Measurements from ENCODE around the gene XNDC1N.

XNDC1N gene

DNA sequence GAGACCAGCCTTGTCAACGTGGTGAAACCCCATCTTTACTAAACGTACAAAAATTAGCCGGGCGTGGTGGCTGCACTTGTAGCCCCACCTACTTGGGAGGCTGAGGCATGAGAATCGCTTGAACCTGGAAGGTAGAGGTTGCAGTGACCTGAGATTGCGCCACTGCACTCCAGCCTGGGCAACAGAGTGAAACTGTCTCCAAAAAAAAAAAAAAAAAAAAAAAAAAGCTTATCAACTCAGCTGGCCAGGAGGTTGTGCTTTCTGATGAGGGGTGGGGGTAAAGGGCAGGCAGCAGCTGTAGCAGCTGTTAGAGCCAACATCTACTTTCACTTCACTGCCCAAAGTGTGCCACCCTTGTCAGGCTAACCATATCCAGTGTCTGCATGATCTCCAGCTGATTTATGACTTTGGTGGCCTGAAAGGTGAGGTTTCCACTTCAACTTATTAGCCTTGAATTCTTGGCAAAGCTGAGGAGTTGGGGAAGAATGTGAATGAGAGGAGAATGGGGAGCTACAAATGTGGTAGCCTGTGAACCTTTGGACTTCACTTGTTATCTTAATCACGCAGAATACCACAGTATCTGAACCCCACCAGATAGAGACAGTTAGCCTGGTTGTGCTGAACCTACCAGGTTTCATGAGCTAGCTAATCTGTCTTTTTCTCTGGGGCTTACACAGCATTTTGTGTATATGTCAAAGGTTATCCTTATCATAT lies 20.1 kb upstream of the XNDC1N start:
- DNase-seq (ENCODE audit: low read depth in 1 of 2, low spot score in 1 of 2): no peak
- no peak for TF ChIP-seq JUND (IDR thresholded peaks at IDR 0.05; ENCODE audit: low read depth)
- in situ Hi-C loops (cut with HindIII; ENCODE audit: low pct_unique_long_range_greater_than_20kb, low sequenced_read_pairs): no loop called here

DNA sequence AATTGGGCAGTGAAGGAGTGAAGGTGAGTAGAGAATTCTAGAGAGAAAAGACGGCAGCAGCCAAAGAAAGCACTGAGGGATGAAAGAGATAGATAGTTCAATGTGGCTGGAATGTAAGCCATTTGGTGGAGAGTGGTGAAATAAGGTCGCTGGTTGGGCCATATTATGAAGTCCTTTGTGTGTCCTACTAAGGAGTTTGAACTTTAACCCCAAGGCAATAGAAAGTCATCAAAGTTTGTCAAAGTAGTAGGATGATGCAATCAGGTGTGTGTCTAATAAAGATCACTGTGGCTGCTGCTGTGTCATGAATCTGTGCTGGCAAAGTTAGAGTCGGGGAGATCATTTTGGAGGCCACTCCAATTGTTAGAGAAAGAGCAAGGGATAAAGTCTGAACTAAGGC lies 19.1 kb upstream of the XNDC1N start:
- in situ Hi-C loops (cut with HindIII; ENCODE audit: low pct_unique_long_range_greater_than_20kb, low sequenced_read_pairs): no loop called here
- DNase-seq (ENCODE audit: low read depth in 1 of 2, low spot score in 1 of 2): no peak
- TF ChIP-seq JUND (IDR thresholded peaks at IDR 0.05; ENCODE audit: low read depth): no peak

DNA sequence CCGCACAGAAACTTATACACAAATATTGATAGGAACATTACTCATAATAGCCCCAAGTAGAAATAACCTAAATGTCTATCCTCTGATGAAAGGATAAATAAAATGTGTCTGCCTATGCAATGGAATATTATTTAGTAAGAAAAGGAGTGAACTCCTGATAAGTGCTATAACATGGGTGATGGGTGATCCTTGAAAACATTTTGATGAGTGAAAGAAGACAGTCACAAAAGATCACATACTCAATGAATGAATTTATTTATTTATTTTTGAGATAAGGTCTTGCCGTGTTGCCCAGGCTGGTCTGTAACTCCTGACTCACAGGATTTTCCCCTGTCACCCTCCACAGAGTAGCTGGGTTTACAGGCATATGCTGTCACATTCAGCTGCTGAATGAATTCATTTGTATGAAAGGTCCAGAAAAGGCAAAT lies 17.8 kb upstream of the XNDC1N start:
- TF ChIP-seq JUND (IDR thresholded peaks at IDR 0.05; ENCODE audit: low read depth): no peak
- in situ Hi-C loops (cut with HindIII; ENCODE audit: low pct_unique_long_range_greater_than_20kb, low sequenced_read_pairs): no loop called here
- no peak for DNase-seq (ENCODE audit: low read depth in 1 of 2, low spot score in 1 of 2)

DNA sequence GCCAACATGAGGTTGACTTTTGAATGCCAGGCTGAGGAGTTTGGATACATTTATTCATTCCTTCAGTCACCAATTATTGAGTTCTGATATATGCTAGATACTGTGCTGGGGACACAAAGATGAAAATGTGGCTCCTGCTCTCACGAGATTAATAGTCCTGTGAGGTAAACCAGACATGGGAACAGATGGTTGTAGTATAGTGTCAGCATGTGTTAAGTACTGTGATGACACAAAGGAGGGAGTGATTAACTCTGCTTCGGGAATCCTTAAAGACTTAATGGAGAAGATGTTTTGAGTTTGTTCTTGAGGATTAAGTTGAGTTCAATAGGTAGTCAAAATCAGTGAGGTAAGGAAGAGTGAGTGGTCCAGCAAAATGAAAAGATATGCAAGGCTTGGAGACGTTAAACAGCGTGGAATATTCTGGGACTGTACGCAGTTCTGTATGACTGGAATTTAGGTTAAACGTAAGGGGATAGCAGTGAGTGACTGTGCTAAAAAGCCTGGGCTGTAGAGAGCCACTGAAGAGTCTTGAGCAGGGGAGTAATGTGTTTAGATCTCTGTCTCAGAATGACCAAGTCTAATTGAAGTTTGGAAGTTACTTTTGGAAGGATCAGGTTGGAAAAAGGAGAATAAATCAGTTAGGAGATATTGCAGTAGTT lies 12.3 kb upstream of the XNDC1N start:
- no peak for DNase-seq (ENCODE audit: low read depth in 1 of 2, low spot score in 1 of 2)
- in situ Hi-C loops (cut with HindIII; ENCODE audit: low pct_unique_long_range_greater_than_20kb, low sequenced_read_pairs): no loop called here
- TF ChIP-seq JUND (IDR thresholded peaks at IDR 0.05; ENCODE audit: low read depth): no peak

DNA sequence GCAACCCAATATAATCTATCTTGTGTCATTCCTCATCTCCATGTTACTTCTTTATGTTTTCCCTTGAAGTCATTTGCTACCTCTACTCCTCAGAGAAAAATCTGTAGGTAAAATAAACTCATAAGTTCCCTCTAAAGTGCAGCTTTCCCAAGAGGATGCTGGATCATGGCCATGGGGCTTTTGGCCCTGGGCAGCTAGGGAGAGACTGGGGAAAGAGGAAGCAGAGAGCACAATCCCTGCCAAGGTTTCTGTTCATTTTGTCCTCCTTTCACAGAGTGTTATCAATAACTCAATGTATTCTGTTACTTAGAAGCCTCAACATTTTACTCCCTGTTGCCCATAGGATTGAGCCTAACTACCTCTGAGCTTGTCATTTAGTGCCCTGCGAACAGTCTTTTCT lies 9.4 kb upstream of the XNDC1N start:
- no peak for DNase-seq (ENCODE audit: low read depth in 1 of 2, low spot score in 1 of 2)

DNA sequence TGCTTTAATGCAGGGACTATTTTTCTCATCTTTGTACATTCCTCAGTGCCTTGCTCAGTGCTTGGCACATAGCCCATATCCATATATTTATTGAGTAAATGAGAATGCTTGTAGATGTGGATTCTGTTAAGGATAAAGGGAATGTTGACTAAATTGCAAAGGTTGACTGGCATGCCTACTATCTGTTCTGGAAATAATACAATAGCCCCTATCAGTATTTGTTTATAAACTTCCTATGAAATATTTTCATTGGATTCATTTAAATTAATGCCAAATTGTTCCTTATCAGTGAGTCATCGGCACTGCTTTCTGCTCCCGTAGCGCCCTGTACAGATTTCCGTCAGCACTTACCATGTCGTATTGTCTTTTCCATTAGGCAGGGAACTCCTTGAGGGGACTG lies 8.4 kb upstream of the XNDC1N start:
- DNase-seq (ENCODE audit: low read depth in 1 of 2, low spot score in 1 of 2): peak in 1 of 2 experiments; percentile 15
- in situ Hi-C loops (cut with HindIII; ENCODE audit: low pct_unique_long_range_greater_than_20kb, low sequenced_read_pairs): no loop called here
- no peak for TF ChIP-seq JUND (IDR thresholded peaks at IDR 0.05; ENCODE audit: low read depth)

More for the DNA sequence above, 9.4 kb upstream of the XNDC1N start:
- in situ Hi-C loops (cut with HindIII; ENCODE audit: low pct_unique_long_range_greater_than_20kb, low sequenced_read_pairs): no loop called here
- no peak for TF ChIP-seq JUND (IDR thresholded peaks at IDR 0.05; ENCODE audit: low read depth)

DNA sequence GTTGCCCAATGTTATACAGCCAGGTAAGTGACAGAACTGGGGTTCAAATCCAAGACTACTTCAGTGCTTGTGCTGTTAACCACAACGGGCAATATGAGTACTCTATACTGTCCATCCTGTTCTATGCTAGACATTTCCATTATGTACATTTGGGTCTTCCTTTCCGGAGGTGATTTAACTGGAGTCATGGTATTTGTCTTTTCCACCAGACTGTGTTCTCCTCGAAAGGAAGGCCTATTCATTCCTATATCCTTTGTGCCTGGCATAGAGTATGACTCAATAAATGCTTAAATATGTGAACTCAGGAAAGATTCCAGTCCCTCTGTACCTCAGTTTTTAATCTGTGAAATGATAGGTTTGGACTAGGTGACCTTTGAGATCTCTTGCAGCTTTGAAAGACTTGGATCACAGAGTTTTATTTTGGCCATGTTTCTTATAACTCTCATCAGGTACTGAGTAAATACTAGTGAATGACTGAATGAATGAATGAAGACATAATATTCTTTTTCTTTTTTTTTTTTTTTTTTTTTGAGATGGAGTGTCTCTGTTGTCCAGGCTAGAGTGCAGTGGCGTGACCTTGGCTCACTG lies 7.0 kb upstream of the XNDC1N start:
- no peak for DNase-seq (ENCODE audit: low read depth in 1 of 2, low spot score in 1 of 2)
- no peak for TF ChIP-seq JUND (IDR thresholded peaks at IDR 0.05; ENCODE audit: low read depth)
- in situ Hi-C loops (cut with HindIII; ENCODE audit: low pct_unique_long_range_greater_than_20kb, low sequenced_read_pairs): no loop called here

DNA sequence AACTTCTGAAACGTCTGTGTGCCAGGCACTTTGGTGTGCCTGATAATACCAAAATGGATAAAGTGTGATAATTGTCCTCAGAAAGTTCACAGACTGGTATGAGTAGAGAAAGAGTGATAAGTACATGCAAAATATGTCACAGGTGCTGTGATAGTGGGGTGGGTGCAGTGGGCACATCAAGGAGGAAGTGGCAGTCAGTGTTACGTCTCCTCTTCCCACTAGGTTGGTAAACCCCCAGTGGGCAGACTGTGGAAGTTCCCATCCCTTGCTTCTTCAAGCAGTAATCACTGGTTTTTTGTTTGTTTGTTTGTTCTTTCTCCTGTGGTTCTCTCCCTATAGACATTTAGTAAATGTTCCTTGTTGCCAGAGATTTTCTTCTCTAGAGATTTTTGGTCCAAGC lies 5.8 kb upstream of the XNDC1N start:
- DNase-seq (ENCODE audit: low read depth in 1 of 2, low spot score in 1 of 2): no peak
- in situ Hi-C loops (cut with HindIII; ENCODE audit: low pct_unique_long_range_greater_than_20kb, low sequenced_read_pairs): no loop called here
- no peak for TF ChIP-seq JUND (IDR thresholded peaks at IDR 0.05; ENCODE audit: low read depth)

DNA sequence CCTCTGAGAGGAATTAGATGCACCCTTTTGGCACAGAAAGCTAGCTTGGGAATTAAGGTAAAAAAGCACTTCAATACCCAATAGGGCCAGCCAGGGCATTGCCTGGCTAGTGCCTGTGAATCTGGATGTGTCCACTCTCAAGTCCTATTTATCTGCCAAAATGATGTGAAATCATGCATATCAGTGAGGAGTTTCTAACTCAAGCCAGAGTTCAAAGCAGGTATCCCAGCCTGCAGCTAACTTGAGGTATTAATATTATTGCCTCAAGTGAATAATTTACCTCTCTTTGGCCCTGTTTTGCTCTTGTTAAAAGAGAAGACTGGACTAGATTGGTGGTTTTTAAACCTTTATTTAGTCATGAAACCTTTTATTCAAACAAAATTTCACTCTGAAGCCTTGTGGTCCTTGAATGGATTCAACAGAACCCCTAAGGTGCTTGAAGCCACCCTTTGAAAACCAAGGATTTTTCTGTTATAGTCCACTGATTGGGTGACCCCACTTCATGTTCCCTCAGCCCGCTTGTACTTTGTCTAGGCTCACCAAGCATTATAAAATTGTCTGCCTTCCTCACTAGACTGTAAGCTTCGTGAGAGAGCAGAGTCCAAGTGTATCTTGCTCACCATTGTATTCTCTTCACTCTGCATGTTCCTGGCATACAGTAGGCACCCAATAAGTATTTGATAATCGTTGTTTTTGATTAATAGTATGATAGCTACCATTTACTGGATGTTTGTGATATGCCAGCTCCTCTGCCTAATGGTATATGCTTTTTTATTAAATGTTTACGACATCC lies 4.9 kb upstream of the XNDC1N start:
- in situ Hi-C loops (cut with HindIII; ENCODE audit: low pct_unique_long_range_greater_than_20kb, low sequenced_read_pairs): no loop called here
- TF ChIP-seq JUND (IDR thresholded peaks at IDR 0.05; ENCODE audit: low read depth): no peak
- no peak for DNase-seq (ENCODE audit: low read depth in 1 of 2, low spot score in 1 of 2)

DNA sequence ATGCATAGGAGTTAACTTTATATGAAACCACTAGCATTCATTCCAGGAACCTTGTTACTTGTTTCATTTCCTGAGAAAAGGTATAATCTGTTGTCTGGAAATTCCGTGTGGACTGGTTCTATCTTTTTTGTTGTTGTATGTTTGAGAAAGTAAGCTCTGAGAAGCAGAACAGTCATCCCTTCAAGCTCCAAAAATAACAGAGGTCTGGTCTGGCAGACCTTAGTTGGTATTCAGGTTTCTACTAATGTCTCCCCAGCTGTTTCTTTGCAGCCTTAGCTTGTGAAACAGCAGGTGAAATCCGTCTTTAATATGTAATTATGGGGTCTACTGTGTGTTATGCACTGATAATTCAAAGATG lies 2.8 kb upstream of the XNDC1N start:
- DNase-seq (ENCODE audit: low read depth in 1 of 2, low spot score in 1 of 2): no peak
- in situ Hi-C loops (cut with HindIII; ENCODE audit: low pct_unique_long_range_greater_than_20kb, low sequenced_read_pairs): no loop called here
- TF ChIP-seq JUND (IDR thresholded peaks at IDR 0.05; ENCODE audit: low read depth): no peak

DNA sequence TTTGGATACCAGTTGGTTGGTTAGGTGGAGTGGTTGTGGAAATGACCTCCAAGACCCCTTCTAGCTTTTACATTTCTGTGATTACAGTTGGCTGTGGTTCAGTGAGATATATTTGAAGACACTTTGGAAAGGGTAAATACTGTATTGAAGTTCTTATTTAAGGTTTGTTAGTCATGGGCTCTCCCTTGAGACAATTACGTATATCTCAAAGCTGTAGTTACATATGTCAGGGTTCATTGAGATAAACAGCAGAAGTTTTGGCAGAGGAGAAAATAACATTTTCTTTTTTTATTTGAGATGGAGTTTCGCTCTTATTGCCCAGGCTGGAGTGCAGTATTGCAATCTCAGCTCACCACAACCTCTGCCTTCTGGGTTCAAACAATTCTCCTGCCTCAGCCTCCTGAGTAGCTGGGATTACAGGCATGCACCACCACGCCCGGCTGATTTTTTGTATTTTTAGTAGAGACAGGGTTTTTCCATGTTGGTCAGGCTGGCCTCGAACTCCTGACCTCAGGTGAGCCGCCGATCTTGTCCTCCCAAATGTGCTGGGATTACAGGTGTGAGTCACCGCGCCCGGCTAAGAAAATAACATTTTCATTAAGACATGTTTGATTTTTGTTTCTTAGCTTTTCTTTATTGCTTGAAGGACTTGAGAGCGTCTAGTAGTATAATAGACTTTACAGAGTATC lies 2.3 kb upstream of the XNDC1N start:
- no peak for DNase-seq (ENCODE audit: low read depth in 1 of 2, low spot score in 1 of 2)
- TF ChIP-seq JUND (IDR thresholded peaks at IDR 0.05; ENCODE audit: low read depth): no peak
- in situ Hi-C loops (cut with HindIII; ENCODE audit: low pct_unique_long_range_greater_than_20kb, low sequenced_read_pairs): no loop called here

DNA sequence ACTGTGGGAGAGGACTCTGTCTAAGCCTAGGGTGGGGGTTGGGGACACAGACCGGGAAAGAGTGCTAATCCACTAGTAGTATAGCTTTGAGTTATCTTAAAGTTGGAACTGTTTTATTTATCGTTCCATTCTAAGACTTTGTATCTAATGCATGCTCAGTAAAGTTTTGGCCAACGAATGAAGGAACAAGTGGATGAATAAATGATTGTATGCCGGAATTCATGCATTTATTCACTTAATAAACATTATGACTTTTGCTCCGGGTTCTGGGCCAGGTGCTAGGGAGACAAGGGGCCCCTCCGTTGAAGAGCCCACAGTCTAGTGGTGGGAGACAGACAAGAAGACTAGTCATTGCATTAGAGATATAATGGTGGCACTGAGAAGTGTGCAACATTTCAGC lies 1.1 kb upstream of the XNDC1N start:
- TF ChIP-seq JUND (IDR thresholded peaks at IDR 0.05; ENCODE audit: low read depth): no peak
- in situ Hi-C loops (cut with HindIII; ENCODE audit: low pct_unique_long_range_greater_than_20kb, low sequenced_read_pairs): no loop called here
- DNase-seq (ENCODE audit: low read depth in 1 of 2, low spot score in 1 of 2): no peak
